Suprapubic skin (tissue), 4 donors: ENCODE data around the gene GMDS. TPM values are rescaled to one million over a fixed set of nuclear protein-coding genes. Genes with fewer than 3 reads are reported as not detected.

Experiments
- DNase-seq, 2 donors: peaks; one replicate each; pipeline ENCODE4 v3.0.0-alpha.2; 2019; ENCODE audit warnings: low spot score in 2 of 2
- H3K27ac ChIP-seq: fragments of 200-600 bp; sonication (generic); one replicate; pipeline ENCODE4 v1.5.1; 2019
- H3K27me3 ChIP-seq: fragments of 200-600 bp; sonication (generic); one replicate; pipeline ENCODE4 v1.5.1; 2019
- H3K36me3 ChIP-seq: fragments of 200-600 bp; sonication (generic); one replicate; pipeline ENCODE4 v1.5.1; 2019
- H3K4me1 ChIP-seq: fragments of 200-600 bp; sonication (generic); one replicate; pipeline ENCODE4 v1.5.1; 2019
- H3K4me3 ChIP-seq: fragments of 200-600 bp; sonication (generic); one replicate; pipeline ENCODE4 v1.5.1; 2019; ENCODE audit warnings: mild to moderate bottlenecking
- H3K9me3 ChIP-seq: fragments of 200-600 bp; sonication (generic); one replicate; pipeline ENCODE4 v1.5.1; 2019
- CTCF ChIP-seq, 2 donors: fragments of 200-600 bp in 1 of 2; fragments of 450-650 bp in 1 of 2; sonication (generic) in 1 of 2; IDR thresholded peaks; one replicate each; pipeline ENCODE4 v1.5.1; 2016 to 2019; ENCODE audit warnings: antibody characterized with exemption in 2 of 2, mild to moderate bottlenecking in 1 of 2, moderate library complexity in 1 of 2
- EP300 ChIP-seq: sonication (generic); formaldehyde crosslinking; IDR thresholded peaks from one replicate; pipeline ENCODE4 v1.6.1; 2017; ENCODE audit warnings: antibody characterized with exemption
- POLR2A ChIP-seq, 2 donors: fragments of 450-650 bp; IDR thresholded peaks; one replicate each; pipeline ENCODE4 v1.6.1; 2017; ENCODE audit warnings: antibody characterized with exemption in 2 of 2, mild to moderate bottlenecking in 2 of 2, moderate library complexity in 2 of 2
- POLR2AphosphoS5 ChIP-seq, 3 donors: sonication (generic); formaldehyde crosslinking; IDR thresholded peaks; one replicate each; pipeline ENCODE4 v1.6.1; 2017; ENCODE audit warnings: antibody characterized with exemption in 3 of 3
- WGBS: methylation state at CpG from one replicate; pipeline ENCODE4 v1.1.5; 2018; 5-methylcytosine and 5-hydroxymethylcytosine counted together
- total RNA-seq, 4 donors: library from RNA; depleted of rRNA; stranded (reverse); fragments of >200 nt; gene quantifications; one replicate each; pipeline ENCODE4 v1.1.0, GENCODE V29; 2016

GMDS gene
- total RNA-seq, 4 donors from 2014 or later = 11.7 to 19.3 (median 13.2) TPM

GRCh38 chr6:1963596-1963995, 281.8 kb downstream of the GMDS start:
- 82% methylated on average over 2 of the region's 2 CpGs for WGBS
- no peaks in the 10 kb centered on the region for H3K9me3 ChIP-seq
- no peak for TF ChIP-seq POLR2A (IDR thresholded peaks at IDR 0.05)
- TF ChIP-seq CTCF (IDR thresholded peaks at IDR 0.05) = no peak

GRCh38 chr6:1962201-1962600, 283.2 kb downstream of the GMDS start:
- 98% methylated on average over 3 of the region's 3 CpGs for WGBS

More at GRCh38 chr6:1963596-1963995, 281.8 kb downstream of the GMDS start:
- H3K36me3 ChIP-seq = no peaks in the 10 kb centered on the region
- H3K27me3 ChIP-seq = no peaks in the 10 kb centered on the region
- H3K27ac ChIP-seq = no peak overlapping the region
- no peak overlapping the region for H3K4me3 ChIP-seq
- DNase-seq = no peak
- H3K4me1 ChIP-seq = no peaks in the 10 kb centered on the region

GRCh38 chr6:1960486-1961142, 284.8 kb downstream of the GMDS start:
- Histone ChIP-seq H3K4me3 (no peak overlapping the region), H3K27me3 (no peaks in the 10 kb centered on the region), H3K9me3 (no peaks in the 10 kb centered on the region), H3K36me3 (no peaks in the 10 kb centered on the region), H3K27ac (no peak overlapping the region), H3K4me1 (no peaks in the 10 kb centered on the region)
- no peak for DNase-seq
- WGBS = 82% methylated on average over 13 of the region's 13 CpGs
- TF ChIP-seq CTCF (IDR thresholded peaks at IDR 0.05) = no peak
- no peak for TF ChIP-seq POLR2A (IDR thresholded peaks at IDR 0.05)
- no peak for TF ChIP-seq EP300
- no peak for TF ChIP-seq POLR2AphosphoS5 (IDR thresholded peaks at IDR 0.05)

More at GRCh38 chr6:1962201-1962600, 283.2 kb downstream of the GMDS start:
- Histone ChIP-seq H3K4me3 (no peak overlapping the region), H3K9me3 (no peaks in the 10 kb centered on the region), H3K27me3 (no peaks in the 10 kb centered on the region), H3K27ac (no peak overlapping the region), H3K36me3 (no peaks in the 10 kb centered on the region), H3K4me1 (no peaks in the 10 kb centered on the region)
- TF ChIP-seq EP300 (no peak), CTCF (IDR thresholded peaks at IDR 0.05) (no peak), POLR2AphosphoS5 (IDR thresholded peaks at IDR 0.05) (no peak), POLR2A (IDR thresholded peaks at IDR 0.05) (no peak)
- DNase-seq = no peak

GRCh38 chr6:1958257-1958656, 287.1 kb downstream of the GMDS start:
- Histone ChIP-seq H3K27ac (no peak overlapping the region), H3K9me3 (no peaks in the 10 kb centered on the region), H3K4me1 (no peaks in the 10 kb centered on the region), H3K36me3 (no peaks in the 10 kb centered on the region), H3K4me3 (no peak overlapping the region), H3K27me3 (no peaks in the 10 kb centered on the region)
- no peak for DNase-seq
- WGBS = 69% methylated on average over 4 of the region's 4 CpGs
- no peak for TF ChIP-seq EP300
- no peak for TF ChIP-seq POLR2AphosphoS5 (IDR thresholded peaks at IDR 0.05)
- no peak for TF ChIP-seq POLR2A (IDR thresholded peaks at IDR 0.05)
- TF ChIP-seq CTCF (IDR thresholded peaks at IDR 0.05) = no peak

- DNase-seq = no peak
- H3K36me3 ChIP-seq = no peaks in the 10 kb centered on the region
- no peaks in the 10 kb centered on the region for H3K27me3 ChIP-seq
- TF ChIP-seq POLR2AphosphoS5 (IDR thresholded peaks at IDR 0.05) (no peak), CTCF (IDR thresholded peaks at IDR 0.05) (no peak), EP300 (no peak), POLR2A (IDR thresholded peaks at IDR 0.05) (no peak)
- H3K4me1 ChIP-seq = no peaks in the 10 kb centered on the region
- H3K9me3 ChIP-seq = no peaks in the 10 kb centered on the region
- H3K4me3 ChIP-seq = no peak overlapping the region
- H3K27ac ChIP-seq = no peak overlapping the region
- 88% methylated on average over 4 of the region's 5 CpGs for WGBS
Measured at GRCh38 chr6:1957746-1958145, 287.7 kb downstream of the GMDS start.
